ENCODE measurements around the gene PCK2.
A peak's percentile ranks its signal among the peaks of the same experiment; 100 is the strongest.
"Not testable (repeated sequence)": the region's sequence is repeated elsewhere in the genome, so short reads cannot be mapped to it uniquely, and the experiment has no call there.

Gene PCK2

GRCh38 chr14:24095271-24096068, 1.4 kb downstream of the PCK2 start:
- DNase-seq (ENCODE audit: low read depth in 2 of 2): no peak

GRCh38 chr14:24096545-24097181, 2.6 kb downstream of the PCK2 start:
- DNase-seq (ENCODE audit: low read depth in 2 of 2): no peak

- no peak for DNase-seq (ENCODE audit: low read depth in 2 of 2)
These were observed 4.3 kb downstream of the PCK2 start for GRCh38 chr14:24098229-24098926.

GRCh38 chr14:24098927-24099813, 5.1 kb downstream of the PCK2 start:
- DNase-seq (ENCODE audit: low read depth in 2 of 2): no peak

- no peak for DNase-seq (ENCODE audit: low read depth in 2 of 2)
These were observed 6.3 kb downstream of the PCK2 start for GRCh38 chr14:24100197-24100981.

- no peak for DNase-seq (ENCODE audit: low read depth in 2 of 2)
These were observed 6.9 kb downstream of the PCK2 start for GRCh38 chr14:24100982-24101494.

GRCh38 chr14:24102357-24103048, 8.4 kb downstream of the PCK2 start:
- no peak for DNase-seq (ENCODE audit: low read depth in 2 of 2)

GRCh38 chr14:24103451-24103850, 9.3 kb downstream of the PCK2 start:
- DNase-seq (ENCODE audit: low read depth in 2 of 2): no peak

GRCh38 chr14:24105609-24106239, 11.6 kb downstream of the PCK2 start:
- DNase-seq (ENCODE audit: low read depth in 2 of 2): not testable (repeated sequence)

- no peak for DNase-seq (ENCODE audit: low read depth in 2 of 2)
These were observed 12.7 kb downstream of the PCK2 start for GRCh38 chr14:24106672-24107271.

- no peak for DNase-seq (ENCODE audit: low read depth in 2 of 2)
These were observed 14.3 kb downstream of the PCK2 start for GRCh38 chr14:24108336-24108874.

GRCh38 chr14:24110060-24110459, 15.9 kb downstream of the PCK2 start:
- DNase-seq (ENCODE audit: low read depth in 2 of 2): no peak

- DNase-seq (ENCODE audit: low read depth in 2 of 2): no peak
These were observed 16.4 kb downstream of the PCK2 start for GRCh38 chr14:24110523-24110922.

GRCh38 chr14:24113379-24113800, 19.3 kb downstream of the PCK2 start:
- DNase-seq (ENCODE audit: low read depth in 2 of 2): no peak

GRCh38 chr14:24113801-24114531, 19.9 kb downstream of the PCK2 start:
- peak; percentile 44 to 58 for DNase-seq (ENCODE audit: low read depth in 2 of 2)

GRCh38 chr14:24114532-24115421, 20.7 kb downstream of the PCK2 start, which contains the start of the genes DCAF11 and NRL:
DCAF11 (plus strand) TSS chr14:24114777; CDS start chr14:24115595, 818 bp downstream.
NRL (minus strand) TSS chr14:24114949; CDS start chr14:24082848, 32,101 bp downstream.
- peak; percentile 93 to 96 for DNase-seq (ENCODE audit: low read depth in 2 of 2)
